ENCODE data around the gene E2F6. TPM values are rescaled to one million over a fixed set of nuclear protein-coding genes. Genes with fewer than 3 reads are reported as not detected.
A peak's percentile ranks its signal among the peaks of the same experiment; 100 is the strongest.

The E2F6 gene
- total RNA-seq, 1 experiment from 2014 or later: 21.8 TPM

DNA sequence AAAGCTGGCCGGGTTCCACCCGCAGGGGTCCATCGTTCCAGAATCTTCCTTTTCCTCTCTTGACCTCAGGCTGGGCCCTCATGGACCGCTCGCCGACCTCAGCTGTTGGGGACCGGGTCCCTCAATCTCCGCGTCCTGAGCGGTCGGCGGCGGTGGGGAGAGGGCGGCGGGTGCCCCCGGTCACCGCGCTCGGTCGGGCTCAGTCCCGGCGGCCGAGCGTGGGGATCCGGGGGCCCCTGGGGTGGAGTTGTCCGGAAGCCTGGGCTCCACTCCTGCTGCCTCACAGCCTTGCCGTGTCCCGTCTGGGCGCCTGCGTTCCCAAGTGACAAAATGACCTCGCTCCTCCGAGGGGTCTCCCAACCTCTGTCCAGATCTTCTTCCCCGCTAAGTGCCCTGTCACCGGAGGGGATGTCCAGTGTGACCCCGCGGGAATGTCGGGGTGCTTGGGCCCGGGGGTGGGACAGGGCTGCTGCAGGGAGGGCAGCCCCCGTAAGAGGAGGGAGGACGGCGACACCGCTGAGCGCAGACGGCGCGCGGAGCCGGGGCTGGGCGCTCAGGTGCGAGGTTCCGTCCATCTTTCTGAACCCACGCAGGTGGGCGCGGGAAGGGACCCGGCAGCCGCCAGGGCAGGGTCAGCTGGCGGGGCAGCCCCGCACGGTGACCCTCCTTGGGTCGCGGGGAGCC is 16.0 kb upstream of the E2F6 start:
- Histone ChIP-seq H4K91ac (ENCODE audit: insufficient read length, low read depth, low read length) (no peak overlapping the region), H3K56ac (ENCODE audit: insufficient read length, low read depth, low read length) (no peak overlapping the region), H3K4me2 (ENCODE audit: insufficient read depth, insufficient read length, low read length) (peak overlapping the region; percentile 44), H2BK15ac (ENCODE audit: low read depth, low read length) (no peak overlapping the region), H3K23me2 (ENCODE audit: insufficient read length, low read depth, low read length, poor library complexity, severe bottlenecking) (peaks cover 16% of the 10 kb centered on the region), H2BK20ac (ENCODE audit: low read depth, low read length, poor library complexity, severe bottlenecking) (no peak overlapping the region), H3K9ac (ENCODE audit: extremely low read depth, insufficient read length, low read length) (no peak overlapping the region), H3K14ac (ENCODE audit: insufficient read depth, low read length) (no peak overlapping the region; the same call in 1 of the 2 replicates), H2BK120ac (ENCODE audit: low read depth, low read length, poor library complexity, severe bottlenecking) (no peak overlapping the region), H4K8ac (replicated peaks; ENCODE audit: insufficient read length, low read depth, low read length) (no peak overlapping the region), H3K4me1 (ENCODE audit: insufficient read depth, low read length) (no peaks in the 10 kb centered on the region; the same call in 1 of the 2 replicates), H3T11ph (ENCODE audit: low read length) (no peak overlapping the region), H3K27ac (ENCODE audit: insufficient read length, low read depth, low read length) (no peak overlapping the region), H2BK5ac (ENCODE audit: insufficient read length, low read length) (no peak overlapping the region), H3K4ac (ENCODE audit: low read depth, low read length) (no peak overlapping the region), H4K5ac (ENCODE audit: insufficient read length, low read depth, low read length) (no peak overlapping the region), H3K79me1 (ENCODE audit: insufficient read depth, low read depth, low read length, poor library complexity, severe bottlenecking) (no peaks in the 10 kb centered on the region), H3K9me3 (ENCODE audit: control insufficient read depth, low read depth, low read length) (no peaks in the 10 kb centered on the region), H3K79me2 (ENCODE audit: insufficient read depth, low read length) (peaks cover 1% of the 10 kb centered on the region; the same call in 1 of the 2 replicates), H2BK12ac (ENCODE audit: insufficient read length, low read depth, low read length) (no peak overlapping the region), H2AFZ (ENCODE audit: low read length) (no peak overlapping the region), H4K20me1 (ENCODE audit: control insufficient read depth, insufficient read depth, insufficient read length) (peaks cover 3% of the 10 kb centered on the region), H3K18ac (ENCODE audit: insufficient read length, low read depth, low read length) (no peak overlapping the region), H3K27me3 (ENCODE audit: insufficient read depth, low read length) (no peaks in the 10 kb centered on the region; the same call in 1 of the 2 replicates), H2AK5ac (ENCODE audit: insufficient read length, low read length) (no peak overlapping the region), H3K23ac (ENCODE audit: insufficient read length, low read depth, low read length) (no peak overlapping the region)
- Mint-ChIP-seq H3K36me3 (ENCODE audit: insufficient read depth in 1 of 3, low read depth in 3 of 3) (peaks cover 0 to 2% (median 2%) of the 10 kb centered on the region in 3 experiments; a peak in 5 of 7 replicates), H3K9me3 (peaks cover 0 to 2% of the 10 kb centered on the region in 2 experiments; a peak in 2 of 5 replicates), H3K4me3 (peak overlapping the region; percentile 58 to 77), H3K27me3 (ENCODE audit: low read depth) (peaks cover 25% of the 10 kb centered on the region), H3K27ac (no peak overlapping the region), H3K4me1 (peaks cover 5 to 21% of the 10 kb centered on the region in 2 experiments)
- WGBS (ENCODE audit: extremely low coverage, insufficient read length, low lambda C conversion rate): no CpG with 5 or more reads among the region's 61 CpGs
- DNase-seq: no peak
- TF ChIP-seq, protein P1, sequence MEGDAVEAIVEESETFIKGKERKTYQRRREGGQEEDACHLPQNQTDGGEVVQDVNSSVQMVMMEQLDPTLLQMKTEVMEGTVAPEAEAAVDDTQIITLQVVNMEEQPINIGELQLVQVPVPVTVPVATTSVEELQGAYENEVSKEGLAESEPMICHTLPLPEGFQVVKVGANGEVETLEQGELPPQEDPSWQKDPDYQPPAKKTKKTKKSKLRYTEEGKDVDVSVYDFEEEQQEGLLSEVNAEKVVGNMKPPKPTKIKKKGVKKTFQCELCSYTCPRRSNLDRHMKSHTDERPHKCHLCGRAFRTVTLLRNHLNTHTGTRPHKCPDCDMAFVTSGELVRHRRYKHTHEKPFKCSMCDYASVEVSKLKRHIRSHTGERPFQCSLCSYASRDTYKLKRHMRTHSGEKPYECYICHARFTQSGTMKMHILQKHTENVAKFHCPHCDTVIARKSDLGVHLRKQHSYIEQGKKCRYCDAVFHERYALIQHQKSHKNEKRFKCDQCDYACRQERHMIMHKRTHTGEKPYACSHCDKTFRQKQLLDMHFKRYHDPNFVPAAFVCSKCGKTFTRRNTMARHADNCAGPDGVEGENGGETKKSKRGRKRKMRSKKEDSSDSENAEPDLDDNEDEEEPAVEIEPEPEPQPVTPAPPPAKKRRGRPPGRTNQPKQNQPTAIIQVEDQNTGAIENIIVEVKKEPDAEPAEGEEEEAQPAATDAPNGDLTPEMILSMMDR (conservative IDR thresholded peaks at IDR 0.05): no peak

Measured in H9 (cell line).